Measurements from ENCODE around the gene DHX8.
"Not testable (repeated sequence)": the region's sequence is repeated elsewhere in the genome, so short reads cannot be mapped to it uniquely, and the experiment has no call there.

Gene DHX8

GRCh38 chr17:43449470-43450248, 34.1 kb upstream of the DHX8 start:
- Histone ChIP-seq H3K36me3 (ENCODE audit: control insufficient read depth, insufficient read depth, low read length) (no peaks in the 10 kb centered on the region), H3K4me3 (ENCODE audit: low read depth, low read length) (no peak overlapping the region), H3K4me1 (ENCODE audit: control insufficient read depth, insufficient read depth, low read length) (no peaks in the 10 kb centered on the region), H3K9ac (ENCODE audit: low read depth, low read length) (no peak overlapping the region), H3K9me3 (ENCODE audit: control insufficient read depth, insufficient read depth, low read length) (no peaks in the 10 kb centered on the region), H3K27me3 (ENCODE audit: control insufficient read depth, insufficient read depth, low read length) (no peaks in the 10 kb centered on the region)

GRCh38 chr17:43450791-43451190, 33.0 kb upstream of the DHX8 start:
- not testable (repeated sequence) for H3K27me3 ChIP-seq (ENCODE audit: control insufficient read depth, insufficient read depth, low read length); H3K9me3 ChIP-seq (ENCODE audit: control insufficient read depth, insufficient read depth, low read length); H3K36me3 ChIP-seq (ENCODE audit: control insufficient read depth, insufficient read depth, low read length); H3K9ac ChIP-seq (ENCODE audit: low read depth, low read length); H3K4me3 ChIP-seq (ENCODE audit: low read depth, low read length); H3K4me1 ChIP-seq (ENCODE audit: control insufficient read depth, insufficient read depth, low read length)

- H3K9me3 ChIP-seq (ENCODE audit: control insufficient read depth, insufficient read depth, low read length); H3K9ac ChIP-seq (ENCODE audit: low read depth, low read length); H3K36me3 ChIP-seq (ENCODE audit: control insufficient read depth, insufficient read depth, low read length); H3K4me3 ChIP-seq (ENCODE audit: low read depth, low read length); H3K27me3 ChIP-seq (ENCODE audit: control insufficient read depth, insufficient read depth, low read length); H3K4me1 ChIP-seq (ENCODE audit: control insufficient read depth, insufficient read depth, low read length): not testable (repeated sequence)
These were observed 32.0 kb upstream of the DHX8 start for GRCh38 chr17:43451741-43452140.

GRCh38 chr17:43453331-43453812, 30.4 kb upstream of the DHX8 start:
- H3K27me3 ChIP-seq (ENCODE audit: control insufficient read depth, insufficient read depth, low read length), result no peaks in the 10 kb centered on the region
- H3K36me3 ChIP-seq (ENCODE audit: control insufficient read depth, insufficient read depth, low read length), result no peaks in the 10 kb centered on the region
- no peak overlapping the region for H3K9ac ChIP-seq (ENCODE audit: low read depth, low read length)
- no peak overlapping the region for H3K4me3 ChIP-seq (ENCODE audit: low read depth, low read length)
- no peaks in the 10 kb centered on the region for H3K4me1 ChIP-seq (ENCODE audit: control insufficient read depth, insufficient read depth, low read length)
- H3K9me3 ChIP-seq (ENCODE audit: control insufficient read depth, insufficient read depth, low read length), result no peaks in the 10 kb centered on the region

- Histone ChIP-seq H3K27me3 (ENCODE audit: control insufficient read depth, insufficient read depth, low read length) (no peaks in the 10 kb centered on the region), H3K9ac (ENCODE audit: low read depth, low read length) (no peak overlapping the region), H3K4me3 (ENCODE audit: low read depth, low read length) (no peak overlapping the region), H3K36me3 (ENCODE audit: control insufficient read depth, insufficient read depth, low read length) (no peaks in the 10 kb centered on the region), H3K4me1 (ENCODE audit: control insufficient read depth, insufficient read depth, low read length) (peaks cover 4% of the 10 kb centered on the region), H3K9me3 (ENCODE audit: control insufficient read depth, insufficient read depth, low read length) (no peaks in the 10 kb centered on the region)
These were observed 28.9 kb upstream of the DHX8 start for GRCh38 chr17:43454868-43455267.

- Histone ChIP-seq H3K27me3 (ENCODE audit: control insufficient read depth, insufficient read depth, low read length) (no peaks in the 10 kb centered on the region), H3K4me1 (ENCODE audit: control insufficient read depth, insufficient read depth, low read length) (peaks cover 4% of the 10 kb centered on the region)
These were observed 27.7 kb upstream of the DHX8 start for GRCh38 chr17:43456029-43456428.

GRCh38 chr17:43456661-43457361, 27.0 kb upstream of the DHX8 start:
- peaks cover 4% of the 10 kb centered on the region for H3K4me1 ChIP-seq (ENCODE audit: control insufficient read depth, insufficient read depth, low read length)
- no peaks in the 10 kb centered on the region for H3K36me3 ChIP-seq (ENCODE audit: control insufficient read depth, insufficient read depth, low read length)
- H3K4me3 ChIP-seq (ENCODE audit: low read depth, low read length), result no peak overlapping the region
- H3K27me3 ChIP-seq (ENCODE audit: control insufficient read depth, insufficient read depth, low read length), result no peaks in the 10 kb centered on the region
- no peak overlapping the region for H3K9ac ChIP-seq (ENCODE audit: low read depth, low read length)
- H3K9me3 ChIP-seq (ENCODE audit: control insufficient read depth, insufficient read depth, low read length), result no peaks in the 10 kb centered on the region

More at GRCh38 chr17:43456029-43456428, 27.7 kb upstream of the DHX8 start:
- H3K4me3 ChIP-seq (ENCODE audit: low read depth, low read length), result no peak overlapping the region
- H3K36me3 ChIP-seq (ENCODE audit: control insufficient read depth, insufficient read depth, low read length), result no peaks in the 10 kb centered on the region
- no peak overlapping the region for H3K9ac ChIP-seq (ENCODE audit: low read depth, low read length)
- H3K9me3 ChIP-seq (ENCODE audit: control insufficient read depth, insufficient read depth, low read length), result no peaks in the 10 kb centered on the region

- Histone ChIP-seq H3K4me1 (ENCODE audit: control insufficient read depth, insufficient read depth, low read length) (peaks cover 4% of the 10 kb centered on the region), H3K9ac (ENCODE audit: low read depth, low read length) (no peak overlapping the region), H3K36me3 (ENCODE audit: control insufficient read depth, insufficient read depth, low read length) (no peaks in the 10 kb centered on the region), H3K4me3 (ENCODE audit: low read depth, low read length) (no peak overlapping the region), H3K9me3 (ENCODE audit: control insufficient read depth, insufficient read depth, low read length) (no peaks in the 10 kb centered on the region), H3K27me3 (ENCODE audit: control insufficient read depth, insufficient read depth, low read length) (no peaks in the 10 kb centered on the region)
These were observed 26.4 kb upstream of the DHX8 start for GRCh38 chr17:43457362-43457692.

- H3K9ac ChIP-seq (ENCODE audit: low read depth, low read length); H3K4me3 ChIP-seq (ENCODE audit: low read depth, low read length); H3K27me3 ChIP-seq (ENCODE audit: control insufficient read depth, insufficient read depth, low read length); H3K36me3 ChIP-seq (ENCODE audit: control insufficient read depth, insufficient read depth, low read length); H3K9me3 ChIP-seq (ENCODE audit: control insufficient read depth, insufficient read depth, low read length); H3K4me1 ChIP-seq (ENCODE audit: control insufficient read depth, insufficient read depth, low read length): not testable (repeated sequence)
These were observed 23.9 kb upstream of the DHX8 start for GRCh38 chr17:43459878-43460277.

- no peak overlapping the region for H3K9ac ChIP-seq (ENCODE audit: low read depth, low read length)
- H3K36me3 ChIP-seq (ENCODE audit: control insufficient read depth, insufficient read depth, low read length), result no peaks in the 10 kb centered on the region
- H3K9me3 ChIP-seq (ENCODE audit: control insufficient read depth, insufficient read depth, low read length), result no peaks in the 10 kb centered on the region
- no peaks in the 10 kb centered on the region for H3K27me3 ChIP-seq (ENCODE audit: control insufficient read depth, insufficient read depth, low read length)
- H3K4me1 ChIP-seq (ENCODE audit: control insufficient read depth, insufficient read depth, low read length), result peaks cover 4% of the 10 kb centered on the region
- H3K4me3 ChIP-seq (ENCODE audit: low read depth, low read length), result no peak overlapping the region
These were observed 22.6 kb upstream of the DHX8 start for GRCh38 chr17:43461185-43461584.

GRCh38 chr17:43462569-43462968, 21.2 kb upstream of the DHX8 start:
- not testable (repeated sequence) for H3K4me1 ChIP-seq (ENCODE audit: control insufficient read depth, insufficient read depth, low read length); H3K9ac ChIP-seq (ENCODE audit: low read depth, low read length); H3K9me3 ChIP-seq (ENCODE audit: control insufficient read depth, insufficient read depth, low read length); H3K36me3 ChIP-seq (ENCODE audit: control insufficient read depth, insufficient read depth, low read length); H3K27me3 ChIP-seq (ENCODE audit: control insufficient read depth, insufficient read depth, low read length); H3K4me3 ChIP-seq (ENCODE audit: low read depth, low read length)

GRCh38 chr17:43463241-43463640, 20.5 kb upstream of the DHX8 start:
- Histone ChIP-seq H3K9ac (ENCODE audit: low read depth, low read length) (no peak overlapping the region), H3K9me3 (ENCODE audit: control insufficient read depth, insufficient read depth, low read length) (no peaks in the 10 kb centered on the region), H3K36me3 (ENCODE audit: control insufficient read depth, insufficient read depth, low read length) (no peaks in the 10 kb centered on the region), H3K4me1 (ENCODE audit: control insufficient read depth, insufficient read depth, low read length) (peaks cover 4% of the 10 kb centered on the region), H3K27me3 (ENCODE audit: control insufficient read depth, insufficient read depth, low read length) (no peaks in the 10 kb centered on the region), H3K4me3 (ENCODE audit: low read depth, low read length) (no peak overlapping the region)
